Activated CD8-positive, alpha-beta memory T cell treated with anti-CD3 and anti-CD28 coated beads for 48 hours (primary cell): ENCODE measurements around the gene MFSD6L.
"Not testable (repeated sequence)": the region's sequence is repeated elsewhere in the genome, so short reads cannot be mapped to it uniquely, and the experiment has no call there.

Experiments used
- DNase-seq, 3 experiments: peaks; one replicate each; pipeline ENCODE4 v3.0.0-alpha.2; 2020; ENCODE audit warnings: low read depth in 2 of 3, low spot score in 2 of 3

The MFSD6L gene

GRCh38 chr17:8826808-8827435 lies 27.8 kb upstream of the MFSD6L start:
- no peak for DNase-seq

- no peak for DNase-seq
These were observed 26.6 kb upstream of the MFSD6L start for GRCh38 chr17:8825802-8826201.

GRCh38 chr17:8823279-8823678 lies 24.1 kb upstream of the MFSD6L start:
- no peak for DNase-seq

GRCh38 chr17:8822401-8823035 lies 23.4 kb upstream of the MFSD6L start:
- DNase-seq, result no peak

GRCh38 chr17:8821446-8822105 lies 22.4 kb upstream of the MFSD6L start:
- DNase-seq, result no peak

GRCh38 chr17:8820311-8821010 lies 21.3 kb upstream of the MFSD6L start:
- DNase-seq, result no peak

- DNase-seq, result no peak
These were observed 19.6 kb upstream of the MFSD6L start for GRCh38 chr17:8818654-8819330.

- no peak for DNase-seq
These were observed 18.9 kb upstream of the MFSD6L start for GRCh38 chr17:8818047-8818446.

- no peak for DNase-seq
These were observed 7.9 kb upstream of the MFSD6L start for GRCh38 chr17:8806926-8807550.

GRCh38 chr17:8806253-8806925 lies 7.2 kb upstream of the MFSD6L start:
- no peak for DNase-seq

GRCh38 chr17:8805396-8805795 lies 6.2 kb upstream of the MFSD6L start:
- DNase-seq, result not testable (repeated sequence)

- DNase-seq, result no peak
These were observed 4.6 kb upstream of the MFSD6L start for GRCh38 chr17:8803531-8804420.

- no peak for DNase-seq
These were observed 2.1 kb upstream of the MFSD6L start for GRCh38 chr17:8801135-8801840.

- DNase-seq, result no peak
These were observed 1.5 kb upstream of the MFSD6L start for GRCh38 chr17:8800656-8801055.

GRCh38 chr17:8799570-8800212 lies 526 bp upstream of the MFSD6L start:
- no peak for DNase-seq

- no peak for DNase-seq
These were observed 854 bp downstream of the MFSD6L start for GRCh38 chr17:8798176-8798845.

- no peak for DNase-seq
These were observed 1.5 kb downstream of the MFSD6L start for GRCh38 chr17:8797621-8798175.
